Heart left ventricle (tissue), 16 donors: ENCODE results near the gene CDH23. TPM values are rescaled to one million over a fixed set of nuclear protein-coding genes. Genes with fewer than 3 reads are reported as not detected.
A peak's percentile ranks its signal among the peaks of the same experiment; 100 is the strongest.

Experiments
- ATAC-seq, 4 donors: fragments of 200-7000 bp; cut with Tn5 transposase; one replicate each; pipeline ENCODE4 v1.9.1; 2020 to 2022; ENCODE audit warnings: moderate library complexity in 4 of 4, mild to moderate bottlenecking in 3 of 4, moderate number of reproducible peaks in 1 of 4
- DNase-seq, 5 donors: peaks; one replicate each; pipeline ENCODE4 v3.0.0-alpha.2; 2020
- H3K27ac ChIP-seq, 12 donors: fragments of 200-600 bp; sonication (generic) in 4 of 12; one replicate each; pipeline versions ENCODE4 v1.5.0 to v1.8.0; 2016 to 2022; ENCODE audit warnings: mild to moderate bottlenecking in 2 of 12
- H3K27me3 ChIP-seq, 9 donors: fragments of 200-600 bp; sonication (generic) in 2 of 9; one replicate each; pipeline versions ENCODE4 v1.5.1 to v1.8.0; 2016 to 2022; ENCODE audit warnings: mild to moderate bottlenecking in 3 of 9
- H3K36me3 ChIP-seq, 9 donors: fragments of 200-600 bp; sonication (generic) in 2 of 9; one replicate each; pipeline versions ENCODE4 v1.5.0 to v1.8.0; 2018 to 2022; ENCODE audit warnings: mild to moderate bottlenecking in 2 of 9
- H3K4me1 ChIP-seq, 12 donors: fragments of 200-600 bp; sonication (generic) in 4 of 12; one replicate each; pipeline versions ENCODE4 v1.5.0 to v1.8.0; 2016 to 2022; ENCODE audit warnings: mild to moderate bottlenecking in 3 of 12
- H3K4me3 ChIP-seq, 12 donors: fragments of 200-600 bp; sonication (generic) in 4 of 12; one replicate each; pipeline versions ENCODE4 v1.5.0 to v1.8.0; 2017 to 2022; ENCODE audit warnings: mild to moderate bottlenecking in 9 of 12, moderate library complexity in 4 of 12
- H3K9me3 ChIP-seq, 12 donors: fragments of 200-600 bp; sonication (generic) in 4 of 12; one replicate each; pipeline versions ENCODE4 v1.5.0 to v1.8.0; 2016 to 2022; ENCODE audit warnings: mild to moderate bottlenecking in 1 of 12
- POLR2A ChIP-seq, 2 donors: fragments of 450-650 bp; IDR thresholded peaks; one replicate each; pipeline ENCODE4 v1.6.1; 2017; ENCODE audit warnings: antibody characterized with exemption in 2 of 2, mild to moderate bottlenecking in 2 of 2, moderate library complexity in 2 of 2
- WGBS, 4 donors: extraction: QIAGEN DNeasy Blood & Tissue Kit in 2 of 4; methylation state at CpG; one replicate each; pipeline versions ENCODE4 v1.1.5 to v1.1.7; 2013 to 2018; 5-methylcytosine and 5-hydroxymethylcytosine counted together
- intact Hi-C, 10 donors: fragments of 100-400 bp; cut with DNase I; formaldehyde crosslinking; loops; one replicate each; pipeline versions ENCODE4 v1.11.1 to v1.14.2; 2022
- polyA plus RNA-seq, 2 donors: library from polyadenylated mRNA; stranded (reverse); fragments of 200-250 nt; gene quantifications; one replicate each; pipeline ENCODE4 v1.2.3, GENCODE V29; 2013
- total RNA-seq, 9 donors: library from RNA; depleted of rRNA in 2 of 9; stranded (reverse); fragments of >200 nt in 2 of 9; fragmentation: NEBNext Ultra II Directional in 3 of 9; extraction: Animal tissue kit (Norgen Biotek cat#: 25700) in 3 of 9; gene quantifications; one replicate each; pipeline versions ENCODE4 v1.1.0 to v1.2.4, GENCODE V29; 2016 to 2023
- TF ChIP-seq, protein P1 (sequence below), 12 donors: fragments of 200-600 bp; sonication (generic) in 4 of 12; IDR thresholded peaks; one replicate each; pipeline versions ENCODE4 v1.5.0 to v1.8.0; 2018 to 2022; ENCODE audit warnings: antibody characterized with exemption in 12 of 12, mild to moderate bottlenecking in 5 of 12
- donor health status: ischemic (EF 13 %, LVEDD 7.1; RV severe dilation, severe dysfunction).
- donor health status: healthy with polysubstance abuse.
- donor health status: DM: no; HTN: yes; CAD: no.
- donor health status: DM: no; HTN: no; CAD: no.
- donor health status: ischemic (EF 25% LVEDD 6.9; RV normal size, moderate dysfunction).
- donor health status: ischemic (EF 25% LVEDD 5.7; RV mildly dilated, moderate dysfunction).
- donor health status: healthy.
- donor health status: DM: yes; HTN: yes; CAD: no.
- donor health status: ischemic (EF 35%, LVEDD 5.7; RV mildly dilated, moderate dysfunction).
- donor health status: nonischemic (EF 11% LVEDD 7.7; RV severe dilation, severe dysfunction).
- donor health status: DM: yes; HTN: yes; CAD: no.
- donor health status: PGD.
- donor health status: ischemic (EF 29% LVEDD 5.4; RV normal size, mild dysfunction).
- donor health status: nonischemic (EF 23%, LVEDD 6.1; RV moderate dilation, normal function).

CDH23 gene
- total and polyA plus RNA-seq, 11 donors: 1.2 to 8.6 (median 3.9) TPM

DNA sequence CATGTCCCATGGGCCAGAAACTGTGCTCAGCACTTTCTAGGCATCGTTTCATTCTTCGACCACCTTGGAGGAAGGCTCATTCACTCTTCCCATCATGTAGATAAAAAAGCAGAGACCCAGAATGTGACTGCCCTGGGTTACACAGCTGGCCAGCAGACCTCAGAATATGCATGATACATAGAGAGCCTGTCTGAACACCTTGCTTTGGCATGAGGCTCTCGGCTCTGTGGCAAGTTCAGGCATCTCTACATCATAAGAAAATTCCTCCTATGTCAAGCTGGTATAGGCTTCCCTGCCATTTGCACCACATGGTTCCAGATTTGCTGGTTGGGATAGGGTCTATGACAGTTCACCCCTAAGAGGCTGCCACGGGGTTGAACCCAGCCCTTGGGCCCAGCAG, 134.1 kb downstream of the CDH23 start:
- H3K36me3 ChIP-seq: no peaks in the 10 kb centered on the region
- DNase-seq (no peak), ATAC-seq (no peak)
- no peak overlapping the region for H3K4me3 ChIP-seq
- intact Hi-C loops: no loop called here
- H3K27ac ChIP-seq: no peak overlapping the region
- H3K27me3 ChIP-seq: no peaks in the 10 kb centered on the region
- H3K9me3 ChIP-seq: no peaks in the 10 kb centered on the region
- peaks cover 0 to 13% (median 2%) of the 10 kb centered on the region in 12 donors for H3K4me1 ChIP-seq
- 95 to 98% (median 96%) methylated on average over 4 of the region's 4 CpGs for WGBS, 4 donors
- TF ChIP-seq, protein P1, sequence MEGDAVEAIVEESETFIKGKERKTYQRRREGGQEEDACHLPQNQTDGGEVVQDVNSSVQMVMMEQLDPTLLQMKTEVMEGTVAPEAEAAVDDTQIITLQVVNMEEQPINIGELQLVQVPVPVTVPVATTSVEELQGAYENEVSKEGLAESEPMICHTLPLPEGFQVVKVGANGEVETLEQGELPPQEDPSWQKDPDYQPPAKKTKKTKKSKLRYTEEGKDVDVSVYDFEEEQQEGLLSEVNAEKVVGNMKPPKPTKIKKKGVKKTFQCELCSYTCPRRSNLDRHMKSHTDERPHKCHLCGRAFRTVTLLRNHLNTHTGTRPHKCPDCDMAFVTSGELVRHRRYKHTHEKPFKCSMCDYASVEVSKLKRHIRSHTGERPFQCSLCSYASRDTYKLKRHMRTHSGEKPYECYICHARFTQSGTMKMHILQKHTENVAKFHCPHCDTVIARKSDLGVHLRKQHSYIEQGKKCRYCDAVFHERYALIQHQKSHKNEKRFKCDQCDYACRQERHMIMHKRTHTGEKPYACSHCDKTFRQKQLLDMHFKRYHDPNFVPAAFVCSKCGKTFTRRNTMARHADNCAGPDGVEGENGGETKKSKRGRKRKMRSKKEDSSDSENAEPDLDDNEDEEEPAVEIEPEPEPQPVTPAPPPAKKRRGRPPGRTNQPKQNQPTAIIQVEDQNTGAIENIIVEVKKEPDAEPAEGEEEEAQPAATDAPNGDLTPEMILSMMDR (IDR thresholded peaks at IDR 0.05): no peak
- TF ChIP-seq POLR2A (IDR thresholded peaks at IDR 0.05): no peak

DNA sequence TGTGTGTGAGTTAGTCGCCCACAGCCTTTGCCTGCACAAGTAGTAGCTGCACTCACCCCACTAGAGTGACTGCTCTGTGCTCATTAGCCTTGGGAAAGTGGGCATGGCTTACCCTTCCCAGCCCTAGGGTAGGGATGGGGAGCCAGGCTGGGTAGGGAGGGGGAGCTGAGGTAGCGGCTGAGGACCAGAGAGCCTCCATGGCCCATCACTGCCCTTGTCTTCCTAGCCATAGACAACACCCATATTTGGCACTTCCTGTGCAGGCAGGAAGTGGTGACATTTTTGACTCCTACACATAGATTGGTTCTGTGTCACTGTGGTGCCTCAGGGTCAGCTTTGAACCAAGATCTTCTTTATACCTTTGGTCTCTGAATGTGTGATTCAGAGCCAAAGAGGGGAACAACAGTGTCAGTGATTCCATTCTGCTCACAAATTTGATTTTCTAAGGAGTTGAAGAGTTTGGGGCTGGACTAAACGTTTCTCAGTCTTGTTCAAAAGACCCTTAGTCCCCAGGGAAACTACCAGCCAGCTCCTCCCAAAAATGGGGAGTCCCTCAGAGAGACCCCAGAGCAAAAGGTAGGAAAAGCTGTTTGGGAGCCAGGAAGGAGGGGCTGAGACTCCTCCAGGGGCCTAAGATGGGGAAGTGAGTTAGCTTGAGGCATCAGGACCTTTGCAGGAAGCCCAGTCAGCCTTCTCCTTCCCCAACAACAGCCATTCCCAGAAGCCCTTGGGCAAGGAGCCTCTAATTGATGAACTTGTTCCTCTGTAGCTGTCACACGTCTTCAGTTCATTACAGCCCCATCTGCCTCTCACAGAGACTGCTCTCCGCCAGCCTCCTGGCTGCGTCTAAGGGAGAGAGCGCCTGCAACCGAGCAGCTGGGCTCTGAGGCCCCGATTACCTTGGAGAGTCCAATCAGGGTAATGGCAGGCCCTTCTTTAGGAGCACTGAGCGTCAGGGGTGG, 135.0 kb downstream of the CDH23 start:
- no peak overlapping the region for H3K4me3 ChIP-seq
- peaks cover 0 to 13% (median 2%) of the 10 kb centered on the region in 12 donors for H3K4me1 ChIP-seq
- H3K27me3 ChIP-seq: no peaks in the 10 kb centered on the region
- no peak for ATAC-seq
- intact Hi-C loops: no loop called here
- no peaks in the 10 kb centered on the region for H3K36me3 ChIP-seq
- WGBS, 4 donors: 85 to 94% (median 89%) methylated on average over 10 of the region's 10 CpGs
- no peak overlapping the region for H3K27ac ChIP-seq
- no peaks in the 10 kb centered on the region for H3K9me3 ChIP-seq
- no peak for DNase-seq
- TF ChIP-seq POLR2A (IDR thresholded peaks at IDR 0.05): no peak
- TF ChIP-seq, protein P1 (IDR thresholded peaks at IDR 0.05): no peak

DNA sequence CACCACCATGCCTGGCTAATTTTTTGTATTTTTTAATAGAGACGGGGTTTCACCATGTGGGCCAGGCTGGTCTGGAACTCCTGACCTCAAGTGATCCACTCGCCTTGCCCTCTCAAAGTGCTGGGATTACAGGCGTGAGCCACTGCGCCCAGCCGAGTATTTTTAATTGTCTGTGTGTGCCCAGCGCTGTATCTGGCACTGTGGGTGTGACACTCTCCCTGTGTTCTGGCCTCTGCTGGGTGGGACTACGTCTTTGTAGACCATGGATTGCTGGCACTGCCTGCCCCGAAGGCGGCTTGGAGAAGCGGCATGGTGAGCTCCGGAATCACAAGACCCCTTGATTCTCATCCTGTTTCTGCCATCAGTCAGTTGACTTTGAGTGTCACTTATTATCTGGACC, 136.2 kb downstream of the CDH23 start:
- WGBS, 4 donors: 78 to 94% (median 86%) methylated on average over 11 of the region's 11 CpGs
- intact Hi-C loops: no loop called here
- Histone ChIP-seq H3K36me3 (no peaks in the 10 kb centered on the region), H3K27ac (no peak overlapping the region), H3K9me3 (no peaks in the 10 kb centered on the region), H3K4me1 (peaks cover 0 to 13% (median 2%) of the 10 kb centered on the region in 12 donors), H3K27me3 (no peaks in the 10 kb centered on the region), H3K4me3 (no peak overlapping the region)
- ATAC-seq: peak in 1 of 4 donors; percentile 39
- TF ChIP-seq, protein P1 (IDR thresholded peaks at IDR 0.05): no peak
- TF ChIP-seq POLR2A (IDR thresholded peaks at IDR 0.05): no peak
- DNase-seq: no peak

DNA sequence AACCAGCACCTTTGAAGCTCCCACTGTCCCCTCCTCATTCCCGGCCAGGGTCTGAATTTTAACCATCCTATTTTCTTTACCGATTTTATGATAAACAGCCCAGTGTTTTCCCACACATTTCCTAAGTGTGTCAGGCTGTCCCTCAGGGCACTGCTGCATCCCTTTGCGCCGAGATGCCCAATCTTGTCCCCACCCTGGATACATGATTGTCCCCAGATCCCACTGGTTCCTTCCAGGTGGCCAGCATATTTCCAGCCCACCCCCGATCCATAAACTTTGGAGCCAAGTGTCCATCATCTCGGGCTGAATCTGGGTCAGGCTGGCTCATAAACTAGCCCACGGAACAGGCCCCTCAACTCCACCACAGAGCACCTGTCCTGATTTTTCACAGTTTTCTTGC, 137.2 kb downstream of the CDH23 start:
- no peak for ATAC-seq
- TF ChIP-seq, protein P1 (IDR thresholded peaks at IDR 0.05): no peak
- TF ChIP-seq POLR2A (IDR thresholded peaks at IDR 0.05): no peak
- no peak for DNase-seq
- H3K27ac ChIP-seq: no peak overlapping the region
- H3K27me3 ChIP-seq: no peaks in the 10 kb centered on the region
- peaks cover 0 to 13% (median 2%) of the 10 kb centered on the region in 12 donors for H3K4me1 ChIP-seq
- no peak overlapping the region for H3K4me3 ChIP-seq
- H3K36me3 ChIP-seq: no peaks in the 10 kb centered on the region
- intact Hi-C loops: no loop called here
- 89 to 98% (median 92%) methylated on average over 7 of the region's 7 CpGs for WGBS, 4 donors
- H3K9me3 ChIP-seq: no peaks in the 10 kb centered on the region
